NCI-H187 treated with DMSO at 0.1 percent for 48 hours (cell line): Measurements from ENCODE around the gene RMI2.
"Not testable (repeated sequence)": the region's sequence is repeated elsewhere in the genome, so short reads cannot be mapped to it uniquely, and the experiment has no call there.

Source experiments
- DNase-seq: peaks from one replicate; lab custom pipeline; 2025; lab: John Stamatoyannopoulos, UW

Gene RMI2

GRCh38 chr16:11345040-11345862 lies at the start of gene RMI2:
Gene RMI2, plus strand, starts transcription at chr16:11345459. Its CDS starts 13 bp downstream, at chr16:11345472.
- peak; percentile 65 for DNase-seq

GRCh38 chr16:11295672-11296071 lies 49.6 kb upstream of the RMI2 start:
- DNase-seq = no peak

GRCh38 chr16:11296351-11296705 lies 48.9 kb upstream of the RMI2 start:
- DNase-seq = no peak

GRCh38 chr16:11296706-11297491 lies 48.4 kb upstream of the RMI2 start:
- DNase-seq = no peak

GRCh38 chr16:11297492-11298142 lies 47.6 kb upstream of the RMI2 start:
- DNase-seq = no peak

- DNase-seq = no peak
Observed at GRCh38 chr16:11298143-11298900, 46.9 kb upstream of the RMI2 start.

GRCh38 chr16:11298950-11299547 lies 46.2 kb upstream of the RMI2 start:
- not testable (repeated sequence) for DNase-seq

GRCh38 chr16:11299865-11300559 lies 45.2 kb upstream of the RMI2 start:
- DNase-seq = no peak

- DNase-seq = no peak
Observed at GRCh38 chr16:11300560-11300892, 44.7 kb upstream of the RMI2 start.

- no peak for DNase-seq
Observed at GRCh38 chr16:11301645-11302501, 43.4 kb upstream of the RMI2 start.

- no peak for DNase-seq
Observed at GRCh38 chr16:11302977-11303376, 42.3 kb upstream of the RMI2 start.

- DNase-seq = no peak
Observed at GRCh38 chr16:11303405-11304138, 41.7 kb upstream of the RMI2 start.

- no peak for DNase-seq
Observed at GRCh38 chr16:11306381-11306780, 38.9 kb upstream of the RMI2 start.

- no peak for DNase-seq
Observed at GRCh38 chr16:11306997-11307638, 38.1 kb upstream of the RMI2 start.

GRCh38 chr16:11307639-11308492 lies 37.4 kb upstream of the RMI2 start:
- no peak for DNase-seq

GRCh38 chr16:11308493-11309283 lies 36.6 kb upstream of the RMI2 start:
- no peak for DNase-seq
